ENCODE data around the gene PLCB3. TPM values are rescaled to one million over a fixed set of nuclear protein-coding genes. Genes with fewer than 3 reads are reported as not detected.
A peak's percentile ranks its signal among the peaks of the same experiment; 100 is the strongest.

Gene PLCB3
- total and polyA plus RNA-seq, 2 of the 13 experiments (the other 11 are each of a cell fraction or from before 2014, with no cell fraction given): 7.5 to 13.8 TPM

- TF ChIP-seq ZNF710 (CRISPR knock-in tag; IDR thresholded peaks at IDR 0.05; ENCODE audit: borderline replicate concordance) (peak; percentile 77; the same call in 1 of the 2 replicates), FOXO4 (CRISPR knock-in tag; conservative IDR thresholded peaks at IDR 0.05) (no peak), ZNF264 (CRISPR knock-in tag; IDR thresholded peaks at IDR 0.05) (peak; percentile 31; the same call in 1 of the 2 replicates), KDM5A (IDR thresholded peaks at IDR 0.05; ENCODE audit: borderline replicate concordance, low read length) (no peak; the same call in 1 of the 2 replicates), MYPOP (CRISPR knock-in tag; IDR thresholded peaks at IDR 0.05) (no peak; the same call in 1 of the 2 replicates), TCF12 (IDR thresholded peaks at IDR 0.05) (no peak), TCF12 (CRISPR knock-in tag; IDR thresholded peaks at IDR 0.05) (peak; percentile 64; the same call in 1 of the 2 replicates), HOXD1 (CRISPR knock-in tag; IDR thresholded peaks at IDR 0.05) (0 out of 2 replicates have a peak, but pooled peaks have one; percentile 40), REST (IDR thresholded peaks at IDR 0.05; ENCODE audit: borderline replicate concordance in 1 of 2, low read depth in 1 of 2, low read length in 2 of 2) (no peak), HNF4A (CRISPR knock-in tag; IDR thresholded peaks at IDR 0.05) (peak; percentile 44; the same call in 1 of the 2 replicates), ATF4 (CRISPR knock-in tag; IDR thresholded peaks at IDR 0.05) (no peak), MATR3 (CRISPR knock-in tag; IDR thresholded peaks at IDR 0.05) (no peak), NR3C1 (CRISPR knock-in tag; IDR thresholded peaks at IDR 0.05) (no peak), FOXK2 (IDR thresholded peaks at IDR 0.05) (no peak), ZNF878 (CRISPR knock-in tag; IDR thresholded peaks at IDR 0.05) (no peak), TERF1 (CRISPR knock-in tag; IDR thresholded peaks at IDR 0.05) (no peak), THAP11 (CRISPR knock-in tag; IDR thresholded peaks at IDR 0.05) (peak; percentile 66), ZKSCAN1 (IDR thresholded peaks at IDR 0.05; ENCODE audit: low read length) (no peak)
These were observed 54.6 kb downstream of the PLCB3 start (continued) for GRCh38 chr11:64305691-64306562.
